Dendritic cell treated with granulocyte-macrophage colony-stimulating factor and Interleukin-4, amounts not matched to agents 40 ng/mL and 50 ng/mL, for 4 days (primary cell): ENCODE measurements around the gene FTSJ1.
"Not testable (repeated sequence)": the region's sequence is repeated elsewhere in the genome, so short reads cannot be mapped to it uniquely, and the experiment has no call there.

ENCODE experiments used
- H3K27ac Mint-ChIP-seq: one replicate; pipeline ENCODE4 v1.8.0; 2022; ENCODE audit warnings: mild to moderate bottlenecking, mixed read lengths
- H3K27me3 Mint-ChIP-seq: one replicate; pipeline ENCODE4 v1.8.0; 2022; ENCODE audit warnings: mild to moderate bottlenecking, mixed read lengths
- H3K36me3 Mint-ChIP-seq: one replicate; pipeline ENCODE4 v1.8.0; 2022; ENCODE audit warnings: low read depth, mixed read lengths
- H3K4me1 Mint-ChIP-seq: one replicate; pipeline ENCODE4 v1.8.0; 2022; ENCODE audit warnings: low read depth, mixed read lengths
- H3K4me3 Mint-ChIP-seq: one replicate; pipeline ENCODE4 v1.8.0; 2022; ENCODE audit warnings: mild to moderate bottlenecking, moderate library complexity, mixed read lengths
- H3K9me3 Mint-ChIP-seq: one replicate; pipeline ENCODE4 v1.8.0; 2022; ENCODE audit warnings: mixed read lengths
- intact Hi-C: fragments of 100-400 bp; cut with micrococcal nuclease; formaldehyde crosslinking; loops from one replicate; pipeline ENCODE4 v1.15.0; 2022

The FTSJ1 gene, protein sequence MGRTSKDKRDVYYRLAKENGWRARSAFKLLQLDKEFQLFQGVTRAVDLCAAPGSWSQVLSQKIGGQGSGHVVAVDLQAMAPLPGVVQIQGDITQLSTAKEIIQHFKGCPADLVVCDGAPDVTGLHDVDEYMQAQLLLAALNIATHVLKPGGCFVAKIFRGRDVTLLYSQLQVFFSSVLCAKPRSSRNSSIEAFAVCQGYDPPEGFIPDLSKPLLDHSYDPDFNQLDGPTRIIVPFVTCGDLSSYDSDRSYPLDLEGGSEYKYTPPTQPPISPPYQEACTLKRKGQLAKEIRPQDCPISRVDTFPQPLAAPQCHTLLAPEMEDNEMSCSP

DNA sequence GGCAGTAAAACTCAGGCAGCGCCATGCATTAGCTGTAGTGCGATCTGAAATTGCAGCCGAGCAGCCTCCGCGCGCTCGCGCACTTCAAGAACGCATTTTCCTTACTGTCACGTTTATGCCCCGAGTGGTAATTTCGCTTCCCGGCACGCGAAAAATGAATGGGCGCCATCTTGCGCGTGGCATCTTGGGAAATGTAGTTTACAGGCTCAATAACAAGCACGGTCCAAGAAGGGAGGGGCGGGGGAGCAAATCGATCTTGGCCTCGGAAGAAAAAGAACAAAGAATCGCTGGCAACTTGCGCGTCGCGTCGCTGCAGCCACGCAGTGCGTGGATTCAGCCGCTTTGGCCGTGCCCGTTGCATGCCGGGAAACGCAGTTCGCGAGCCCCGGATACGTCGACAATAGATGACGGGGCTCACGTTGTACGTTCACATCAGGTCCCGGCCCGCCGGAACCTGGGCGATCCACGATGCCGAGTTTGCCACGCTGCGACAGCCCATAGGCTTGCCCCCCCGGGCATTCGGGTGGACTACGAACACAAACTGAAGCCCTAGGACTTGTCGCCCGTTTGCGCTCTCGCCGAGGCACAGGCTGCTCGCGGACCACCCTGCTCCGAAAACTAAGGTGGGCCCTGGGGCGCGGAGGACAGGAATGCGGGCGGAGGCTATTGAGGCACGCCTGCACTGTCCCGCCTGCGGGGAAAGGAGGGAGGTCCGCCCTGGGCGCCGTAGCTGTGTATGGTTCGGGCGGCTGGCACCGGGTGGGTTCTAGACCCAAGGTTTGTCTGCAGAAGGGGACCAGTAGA lies at the start of gene FTSJ1:
FTSJ1 (plus strand) TSS at position 426 of the 804 bp plus-strand sequence. CDS start 1,849 bp downstream, outside the sequence.
- H3K36me3 Mint-ChIP-seq: peaks cover 43% of the 10 kb centered on the region
- H3K27me3 Mint-ChIP-seq: no peaks in the 10 kb centered on the region
- H3K4me1 Mint-ChIP-seq: peaks cover 23% of the 10 kb centered on the region
- intact Hi-C loops: loop anchor here (1.0 kb wide), 1 partner anchor 63 kb away; the partner anchor contains the start of gene TBC1D25
- peak within 1 kb of the TSS; percentile 95 for H3K4me3 Mint-ChIP-seq
- peak within 1 kb of the TSS; percentile 90 for H3K27ac Mint-ChIP-seq
- H3K9me3 Mint-ChIP-seq: no peaks in the 10 kb centered on the region

DNA sequence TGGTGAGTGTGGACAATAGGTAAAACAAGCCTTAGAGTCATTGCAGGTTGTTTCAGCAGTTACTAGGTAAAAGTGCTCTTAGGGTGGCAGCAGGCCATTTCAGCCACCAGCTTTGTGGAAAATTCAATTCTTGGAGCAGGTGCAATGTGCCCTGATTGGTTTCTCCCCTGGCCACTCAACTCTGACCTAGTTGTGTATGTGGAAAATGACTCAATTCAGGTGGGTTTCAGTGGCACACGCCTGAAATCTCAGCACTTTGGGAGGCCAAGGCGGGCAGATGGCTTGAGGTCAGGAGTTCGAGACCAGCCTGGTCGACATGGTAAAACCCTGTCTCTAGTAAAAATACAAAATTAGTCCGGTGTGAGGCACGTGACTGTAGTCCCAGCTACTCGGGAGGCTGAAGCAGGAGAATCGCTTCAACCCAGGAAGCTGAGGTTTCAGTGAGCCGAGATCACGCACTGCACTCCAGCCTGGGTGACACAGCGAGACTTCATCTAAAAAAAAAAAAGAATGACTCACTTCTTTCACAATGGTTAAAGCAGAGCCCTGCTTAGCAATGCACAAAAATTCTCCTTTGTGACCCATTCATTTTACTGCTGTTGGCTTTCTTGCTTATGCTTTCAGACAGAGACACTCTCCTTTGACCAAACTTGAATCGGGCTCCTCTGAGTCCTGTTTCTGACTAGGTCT lies 48.8 kb upstream of the FTSJ1 start:
- H3K27me3 Mint-ChIP-seq, H3K9me3 Mint-ChIP-seq, H3K27ac Mint-ChIP-seq, intact Hi-C loops, H3K4me1 Mint-ChIP-seq, H3K4me3 Mint-ChIP-seq, H3K36me3 Mint-ChIP-seq: not testable (repeated sequence)

DNA sequence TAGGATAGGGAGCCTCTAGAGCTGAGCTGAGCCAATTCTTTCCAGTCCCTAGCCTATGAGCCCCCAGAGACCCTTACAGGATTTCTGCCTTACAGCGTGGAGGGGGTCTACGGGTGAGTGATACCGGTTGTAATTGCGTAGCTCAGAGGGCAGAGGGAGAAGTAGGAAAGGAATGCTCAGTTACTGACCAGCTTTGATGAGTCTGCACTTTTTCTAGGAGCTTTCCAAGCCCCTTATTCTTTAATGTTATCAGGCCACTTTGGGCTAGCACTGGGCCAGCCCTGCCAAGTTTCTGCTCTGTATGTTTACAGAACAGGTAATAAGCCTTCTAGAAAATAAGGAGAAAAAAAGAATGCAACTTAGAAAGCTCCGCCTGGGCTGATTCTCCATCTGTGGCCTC lies 46.4 kb upstream of the FTSJ1 start:
- H3K36me3 Mint-ChIP-seq, H3K4me1 Mint-ChIP-seq, H3K27me3 Mint-ChIP-seq, H3K9me3 Mint-ChIP-seq, intact Hi-C loops, H3K27ac Mint-ChIP-seq, H3K4me3 Mint-ChIP-seq: not testable (repeated sequence)

DNA sequence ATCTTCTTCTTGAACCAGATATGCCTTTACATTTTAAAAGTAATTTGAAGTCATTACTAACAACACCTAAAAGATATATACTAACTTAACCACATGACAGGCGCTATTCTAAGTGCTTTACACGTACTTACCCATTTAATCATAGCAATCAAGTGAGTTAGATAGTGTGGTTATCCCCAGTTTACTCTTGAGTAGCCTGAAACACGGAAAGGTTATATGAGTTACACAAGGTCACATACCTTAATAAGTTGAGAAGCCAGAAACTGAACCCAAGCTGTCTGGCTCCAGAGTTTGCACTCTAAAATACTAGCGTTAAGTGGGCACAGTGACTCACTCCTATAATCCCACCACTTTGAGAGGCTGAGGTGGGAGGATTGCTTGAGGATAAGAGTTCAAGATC lies 45.8 kb upstream of the FTSJ1 start:
- H3K36me3 Mint-ChIP-seq, intact Hi-C loops, H3K4me1 Mint-ChIP-seq, H3K9me3 Mint-ChIP-seq, H3K27ac Mint-ChIP-seq, H3K27me3 Mint-ChIP-seq, H3K4me3 Mint-ChIP-seq: not testable (repeated sequence)

DNA sequence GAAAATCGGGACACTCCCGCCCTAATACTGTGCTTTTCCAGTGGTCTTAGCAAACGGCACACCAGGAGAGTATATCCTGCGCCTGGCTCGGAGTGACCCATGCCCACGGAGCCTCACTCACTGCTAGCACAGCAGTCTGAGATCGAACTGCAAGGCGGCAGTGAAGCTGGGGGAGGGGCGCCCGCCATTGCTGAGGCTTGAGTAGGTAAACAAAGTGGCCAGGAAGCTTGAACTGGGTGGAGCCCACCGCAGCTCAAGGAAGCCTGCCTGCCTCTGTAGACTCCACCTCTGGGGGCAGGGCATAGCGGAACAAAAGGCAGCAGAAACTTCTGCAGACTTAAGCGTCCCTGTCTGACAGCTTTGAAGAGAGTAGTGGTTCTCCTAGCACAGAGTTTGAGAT lies 42.3 kb upstream of the FTSJ1 start:
- peaks cover 11% of the 10 kb centered on the region for H3K9me3 Mint-ChIP-seq
- H3K4me3 Mint-ChIP-seq, H3K27me3 Mint-ChIP-seq, intact Hi-C loops, H3K27ac Mint-ChIP-seq, H3K4me1 Mint-ChIP-seq, H3K36me3 Mint-ChIP-seq: not testable (repeated sequence)

DNA sequence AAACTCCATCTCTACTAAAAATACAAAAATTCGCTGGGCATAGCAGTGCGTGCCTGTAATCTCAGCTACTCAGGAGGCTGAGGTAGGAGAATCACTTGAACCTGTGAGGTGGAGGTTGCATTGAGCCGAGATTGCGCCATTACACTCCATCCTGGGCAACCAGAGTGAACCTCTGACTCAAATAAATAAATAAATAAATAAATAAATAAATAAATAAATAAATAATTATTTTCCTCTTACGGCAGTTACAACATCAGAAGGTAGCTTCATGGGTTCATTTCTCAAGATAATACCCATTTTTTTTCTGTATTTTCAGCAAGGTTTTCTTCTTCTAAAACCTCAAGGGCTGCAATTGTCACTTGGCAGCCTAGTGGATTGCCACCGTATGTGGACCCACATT lies 28.8 kb upstream of the FTSJ1 start:
- intact Hi-C loops, H3K27ac Mint-ChIP-seq, H3K36me3 Mint-ChIP-seq, H3K4me3 Mint-ChIP-seq, H3K9me3 Mint-ChIP-seq, H3K4me1 Mint-ChIP-seq, H3K27me3 Mint-ChIP-seq: not testable (repeated sequence)

DNA sequence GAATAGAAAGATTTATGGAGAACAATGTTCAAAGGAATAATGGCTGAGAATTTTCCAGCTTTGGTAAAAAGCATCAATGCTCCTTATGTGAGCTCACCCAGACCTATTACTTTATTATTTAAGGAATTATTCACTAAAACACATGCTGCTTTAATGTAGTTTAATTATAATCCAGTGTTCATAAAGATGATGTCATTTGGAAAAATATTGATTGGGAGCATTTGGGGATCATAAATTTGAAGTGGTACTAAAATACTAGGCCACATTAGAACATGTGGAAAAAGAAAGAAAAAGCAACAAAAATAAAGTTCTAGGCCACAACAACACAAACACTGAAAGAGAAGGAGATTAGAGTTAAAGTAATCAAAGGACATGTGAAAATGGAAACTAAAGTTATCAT lies 25.9 kb upstream of the FTSJ1 start:
- Mint-ChIP-seq H3K9me3 (no peaks in the 10 kb centered on the region), H3K4me1 (no peaks in the 10 kb centered on the region), H3K27me3 (no peaks in the 10 kb centered on the region), H3K27ac (no peak overlapping the region), H3K4me3 (no peak overlapping the region), H3K36me3 (no peaks in the 10 kb centered on the region)
- intact Hi-C loops: no loop called here

DNA sequence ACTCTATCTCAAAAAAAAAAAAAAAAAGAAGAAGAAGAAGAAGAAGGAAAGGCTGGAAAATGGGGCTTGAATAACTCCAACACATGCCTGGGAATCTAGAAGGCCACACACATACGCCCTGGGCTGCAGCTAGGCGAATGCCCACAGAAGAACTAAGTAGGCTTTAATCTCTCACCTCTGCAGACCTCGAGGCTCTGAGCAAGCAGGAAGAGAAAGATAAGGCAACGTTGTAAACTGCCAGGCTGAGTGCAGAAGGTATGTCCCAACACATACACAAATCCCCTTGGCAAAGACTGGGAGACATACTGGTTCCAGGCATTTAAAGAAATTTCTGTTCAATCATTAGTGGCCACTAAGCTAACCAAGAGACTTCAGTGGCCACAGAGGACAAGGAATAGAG lies 24.3 kb upstream of the FTSJ1 start:
- intact Hi-C loops: no loop called here

DNA sequence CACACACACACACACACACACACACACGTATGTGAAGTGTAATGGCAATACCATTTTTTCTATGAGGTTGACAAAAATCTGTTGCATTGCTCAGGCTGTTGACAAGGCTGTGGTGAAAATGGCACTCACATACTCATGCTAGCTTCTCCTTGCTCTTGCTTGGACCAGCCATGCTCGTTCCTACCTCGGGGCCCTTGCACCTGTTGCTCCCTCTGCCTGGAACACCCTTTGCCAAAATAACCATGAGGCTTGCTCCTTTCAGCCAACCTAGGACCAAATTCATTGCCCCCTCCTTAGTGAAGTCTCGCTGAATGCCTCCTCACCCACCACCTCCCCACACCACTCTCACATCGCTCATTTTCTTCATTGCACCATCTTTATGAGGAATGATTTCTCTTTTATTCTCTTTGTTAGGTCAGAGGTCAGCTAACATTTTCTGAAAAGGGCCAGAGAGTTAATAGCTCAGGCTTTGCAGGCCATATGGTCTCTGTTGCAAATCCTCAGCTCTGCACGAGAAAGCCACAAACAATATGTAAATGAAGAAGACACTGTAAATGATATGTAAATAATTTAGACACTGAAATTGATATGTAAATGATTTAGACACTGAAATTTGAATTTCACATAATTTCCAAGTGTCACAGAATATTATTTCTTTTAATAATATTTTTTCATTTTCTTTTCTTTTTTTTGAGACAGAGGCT lies 19.2 kb upstream of the FTSJ1 start:
- Mint-ChIP-seq H3K27ac (no peak overlapping the region), H3K4me3 (no peak overlapping the region), H3K4me1 (no peaks in the 10 kb centered on the region), H3K36me3 (no peaks in the 10 kb centered on the region), H3K27me3 (no peaks in the 10 kb centered on the region), H3K9me3 (no peaks in the 10 kb centered on the region)
- intact Hi-C loops: no loop called here

More for the DNA sequence above, 24.3 kb upstream of the FTSJ1 start:
- Mint-ChIP-seq H3K4me1 (no peaks in the 10 kb centered on the region), H3K4me3 (no peak overlapping the region), H3K27me3 (no peaks in the 10 kb centered on the region), H3K36me3 (no peaks in the 10 kb centered on the region), H3K27ac (no peak overlapping the region), H3K9me3 (no peaks in the 10 kb centered on the region)

DNA sequence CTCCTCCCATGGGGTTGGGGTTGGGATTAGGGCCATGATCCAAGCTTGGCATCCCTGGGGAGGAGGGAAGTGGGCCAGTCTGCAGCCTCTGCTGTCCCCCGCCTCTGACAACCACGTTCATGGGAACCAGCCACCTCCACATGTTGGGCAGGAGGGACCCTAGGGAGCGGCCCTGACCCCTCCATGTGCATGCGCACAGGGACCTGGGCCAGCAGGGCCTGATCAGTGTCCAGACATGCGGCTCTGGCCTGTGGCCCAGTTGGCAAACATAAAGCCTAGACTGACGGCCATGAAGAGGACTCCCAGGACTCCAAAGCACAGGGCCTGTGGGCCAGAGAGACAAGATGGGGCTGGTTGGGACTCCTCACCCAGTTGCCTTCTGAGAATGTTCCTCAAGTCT lies 17.3 kb upstream of the FTSJ1 start:
- no peaks in the 10 kb centered on the region for H3K4me1 Mint-ChIP-seq
- H3K4me3 Mint-ChIP-seq: no peak overlapping the region
- no peaks in the 10 kb centered on the region for H3K9me3 Mint-ChIP-seq
- no peak overlapping the region for H3K27ac Mint-ChIP-seq
- intact Hi-C loops: no loop called here
- no peaks in the 10 kb centered on the region for H3K36me3 Mint-ChIP-seq
- no peaks in the 10 kb centered on the region for H3K27me3 Mint-ChIP-seq

DNA sequence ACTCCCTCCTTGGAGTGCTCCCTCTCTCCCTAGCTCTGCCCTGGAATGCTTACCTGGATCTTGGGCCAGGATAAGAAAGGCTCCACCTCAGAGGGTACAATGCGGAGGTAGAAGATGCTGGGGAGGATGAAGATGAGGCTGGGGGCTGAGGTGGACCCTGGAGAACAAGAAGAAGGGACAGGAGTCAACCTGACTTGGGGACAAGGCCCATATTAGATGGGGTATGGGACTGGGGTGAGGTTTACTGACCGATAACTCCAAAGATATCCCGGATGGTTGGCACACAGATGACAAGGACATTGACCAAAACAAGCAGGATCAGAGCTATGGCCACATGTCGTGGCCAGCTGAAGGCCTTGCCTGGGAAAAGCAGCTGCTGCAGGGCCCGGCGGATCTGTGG lies 16.5 kb upstream of the FTSJ1 start:
- intact Hi-C loops: no loop called here
- H3K9me3 Mint-ChIP-seq: no peaks in the 10 kb centered on the region
- no peaks in the 10 kb centered on the region for H3K4me1 Mint-ChIP-seq
- H3K36me3 Mint-ChIP-seq: no peaks in the 10 kb centered on the region
- H3K27ac Mint-ChIP-seq: no peak overlapping the region
- no peak overlapping the region for H3K4me3 Mint-ChIP-seq
- no peaks in the 10 kb centered on the region for H3K27me3 Mint-ChIP-seq

DNA sequence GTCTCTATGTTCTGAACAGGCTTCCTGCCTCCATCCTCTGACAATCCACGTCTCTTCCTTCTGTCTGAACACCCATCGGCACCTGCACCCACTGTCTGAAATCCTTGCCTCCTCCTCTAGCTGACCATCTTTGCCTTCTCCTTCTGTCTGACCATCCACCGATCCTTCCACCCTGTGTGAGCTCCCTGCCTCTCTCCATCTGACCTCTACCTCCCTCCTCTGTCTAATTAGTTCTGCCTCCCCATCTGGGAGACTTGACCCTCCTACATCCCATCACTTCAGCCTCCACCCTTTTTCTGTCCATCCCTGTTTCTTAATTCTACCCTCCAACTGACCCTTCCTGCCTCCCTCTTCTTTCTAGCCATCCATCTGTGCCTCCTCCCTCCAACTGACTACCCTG lies 16.0 kb upstream of the FTSJ1 start:
- intact Hi-C loops: no loop called here
- Mint-ChIP-seq H3K36me3 (no peaks in the 10 kb centered on the region), H3K27me3 (no peaks in the 10 kb centered on the region), H3K4me3 (no peak overlapping the region), H3K9me3 (no peaks in the 10 kb centered on the region), H3K27ac (no peak overlapping the region), H3K4me1 (no peaks in the 10 kb centered on the region)

DNA sequence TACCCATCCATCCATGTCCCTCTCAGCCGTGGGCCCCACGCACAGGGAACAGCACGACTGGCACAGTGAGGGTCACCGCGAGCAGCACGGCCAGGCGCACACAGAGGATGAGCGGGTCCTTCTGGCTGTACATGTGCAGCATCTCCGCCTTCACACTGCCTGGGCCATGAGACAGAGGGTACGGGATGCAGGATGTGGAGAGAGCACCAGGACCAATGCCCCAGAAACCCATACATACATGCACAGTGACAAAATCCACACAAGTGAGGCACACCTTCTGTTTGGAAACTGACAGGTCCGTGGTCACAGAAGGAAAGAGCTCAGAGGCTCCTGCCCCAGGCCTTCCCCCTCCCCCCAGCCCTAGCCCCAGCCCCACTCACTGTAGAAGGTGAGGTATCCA lies 15.4 kb upstream of the FTSJ1 start:
- no peaks in the 10 kb centered on the region for H3K4me1 Mint-ChIP-seq
- intact Hi-C loops: no loop called here
- H3K27ac Mint-ChIP-seq: no peak overlapping the region
- H3K27me3 Mint-ChIP-seq: no peaks in the 10 kb centered on the region
- no peaks in the 10 kb centered on the region for H3K9me3 Mint-ChIP-seq
- no peaks in the 10 kb centered on the region for H3K36me3 Mint-ChIP-seq
- H3K4me3 Mint-ChIP-seq: no peak overlapping the region

DNA sequence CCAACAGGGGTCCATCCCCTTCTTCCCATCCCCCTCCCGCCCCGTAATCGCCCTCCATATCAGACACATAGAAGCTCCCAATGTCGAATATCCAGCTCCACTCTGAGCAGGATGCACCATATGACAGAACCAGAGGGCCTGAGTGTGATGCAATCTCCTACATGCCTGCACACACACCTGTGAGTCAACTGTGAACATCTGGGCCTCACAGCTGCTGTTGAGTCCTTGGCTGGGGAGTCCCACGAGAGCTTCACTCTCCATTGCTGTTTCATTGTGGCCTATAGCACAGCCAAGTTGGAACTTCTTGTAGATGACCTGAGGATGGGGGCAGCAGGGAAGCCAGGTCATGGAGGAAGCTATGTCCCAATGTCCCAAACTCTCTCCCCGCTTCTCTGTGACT lies 14.2 kb upstream of the FTSJ1 start:
- no peak overlapping the region for H3K4me3 Mint-ChIP-seq
- intact Hi-C loops: no loop called here
- H3K27me3 Mint-ChIP-seq: no peaks in the 10 kb centered on the region
- H3K9me3 Mint-ChIP-seq: no peaks in the 10 kb centered on the region
- peaks cover 2% of the 10 kb centered on the region for H3K4me1 Mint-ChIP-seq
- H3K36me3 Mint-ChIP-seq: no peaks in the 10 kb centered on the region
- no peak overlapping the region for H3K27ac Mint-ChIP-seq
